HEK293T (cell line): ENCODE data around the gene HGFAC.

Source experiments
- BHLHE40 ChIP-seq: fragments of 450-650 bp; IDR thresholded peaks from 2 replicates; pipeline ENCODE4 v1.6.1; 2016; ENCODE audit warnings: mild to moderate bottlenecking, moderate library complexity, borderline replicate concordance
- FOXA1 ChIP-seq: fragments of 450-650 bp; IDR thresholded peaks from 2 replicates; pipeline ENCODE4 v1.6.1; 2016; ENCODE audit warnings: mild to moderate bottlenecking
- FOXK2 ChIP-seq: fragments of 450-650 bp; IDR thresholded peaks from 2 replicates; pipeline ENCODE4 v1.6.1; 2016; ENCODE audit warnings: mild to moderate bottlenecking
- HDGF ChIP-seq: fragments of 450-650 bp; IDR thresholded peaks from 2 replicates; pipeline ENCODE4 v1.6.1; 2017; ENCODE audit warnings: antibody characterized with exemption, borderline replicate concordance
- L3MBTL2 ChIP-seq: fragments of 450-650 bp; conservative IDR thresholded peaks from 2 replicates; pipeline ENCODE4 v1.6.1; 2016; ENCODE audit warnings: mild to moderate bottlenecking
- SP1 ChIP-seq: fragments of 450-650 bp; IDR thresholded peaks from 2 replicates; pipeline ENCODE4 v1.6.1; 2017
- SUZ12 ChIP-seq: fragments of 450-650 bp; IDR thresholded peaks from 2 replicates; pipeline ENCODE4 v1.6.1; 2016; ENCODE audit warnings: mild to moderate bottlenecking
- ZNF384 ChIP-seq: fragments of 450-650 bp; IDR thresholded peaks from 2 replicates; pipeline ENCODE4 v1.6.1; 2016
- TF ChIP-seq, protein P1 (sequence below): fragments of 450-650 bp; IDR thresholded peaks from 2 replicates; pipeline ENCODE4 v1.6.1; 2016

DNA sequence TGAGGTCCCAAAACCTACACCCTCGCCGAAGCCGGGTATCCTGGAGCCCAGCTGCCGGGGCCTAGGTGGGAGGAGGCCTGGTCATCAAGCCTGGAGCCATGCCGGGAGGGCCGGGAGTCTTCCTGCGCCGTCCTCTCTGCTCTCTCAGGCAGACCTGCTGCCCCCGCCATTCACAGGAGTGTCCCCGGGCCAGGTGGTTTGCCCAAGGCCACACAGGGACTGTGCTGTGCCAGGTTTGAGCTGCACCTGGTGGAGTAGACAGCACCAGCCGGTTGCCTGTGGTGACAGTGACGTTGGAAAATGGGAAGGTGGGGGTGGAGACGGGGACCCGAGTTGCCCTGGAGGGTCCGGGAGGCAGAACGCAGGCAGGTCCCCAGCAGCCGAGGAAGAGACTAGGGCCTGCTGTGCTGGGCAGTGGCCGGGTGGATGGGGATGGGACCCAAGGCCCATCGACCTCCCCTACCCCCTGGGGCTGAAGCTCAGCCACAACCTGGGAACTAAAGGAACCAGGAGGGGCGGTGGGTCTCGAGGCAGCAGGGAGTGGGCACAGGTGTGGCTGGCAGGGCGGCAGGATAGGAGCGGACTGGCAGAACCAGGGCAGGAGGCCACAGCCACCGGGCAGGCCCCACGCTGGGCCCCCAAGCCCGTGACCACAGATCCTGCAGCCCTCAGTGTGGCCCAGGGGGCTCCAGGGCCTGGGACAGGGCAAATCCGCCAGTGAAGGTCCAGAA is 30.8 kb downstream of the HGFAC start:
- no peak for TF ChIP-seq HDGF
- TF ChIP-seq, protein P1, sequence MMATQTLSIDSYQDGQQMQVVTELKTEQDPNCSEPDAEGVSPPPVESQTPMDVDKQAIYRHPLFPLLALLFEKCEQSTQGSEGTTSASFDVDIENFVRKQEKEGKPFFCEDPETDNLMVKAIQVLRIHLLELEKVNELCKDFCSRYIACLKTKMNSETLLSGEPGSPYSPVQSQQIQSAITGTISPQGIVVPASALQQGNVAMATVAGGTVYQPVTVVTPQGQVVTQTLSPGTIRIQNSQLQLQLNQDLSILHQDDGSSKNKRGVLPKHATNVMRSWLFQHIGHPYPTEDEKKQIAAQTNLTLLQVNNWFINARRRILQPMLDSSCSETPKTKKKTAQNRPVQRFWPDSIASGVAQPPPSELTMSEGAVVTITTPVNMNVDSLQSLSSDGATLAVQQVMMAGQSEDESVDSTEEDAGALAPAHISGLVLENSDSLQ: no peak
- no peak for TF ChIP-seq ZNF384
- no peak for TF ChIP-seq FOXA1
- TF ChIP-seq BHLHE40: no peak
- TF ChIP-seq SP1: no peak
- TF ChIP-seq FOXK2: no peak
- TF ChIP-seq SUZ12: no peak
- no peak for TF ChIP-seq L3MBTL2
